ENCODE results near the gene AIFM3.

- TF ChIP-seq EZH2phosphoT487 (IDR thresholded peaks at IDR 0.05; ENCODE audit: insufficient read depth, low read depth) (no peak), EZH2 (IDR thresholded peaks at IDR 0.05; ENCODE audit: insufficient read depth, poor library complexity, severe bottlenecking) (no peak)
Measured at GRCh38 chr22:20987375-20987774, 20.3 kb downstream of the AIFM3 start.

All from GM23248 (cell line).